ENCODE measurements around the gene MVD.

The MVD gene, protein sequence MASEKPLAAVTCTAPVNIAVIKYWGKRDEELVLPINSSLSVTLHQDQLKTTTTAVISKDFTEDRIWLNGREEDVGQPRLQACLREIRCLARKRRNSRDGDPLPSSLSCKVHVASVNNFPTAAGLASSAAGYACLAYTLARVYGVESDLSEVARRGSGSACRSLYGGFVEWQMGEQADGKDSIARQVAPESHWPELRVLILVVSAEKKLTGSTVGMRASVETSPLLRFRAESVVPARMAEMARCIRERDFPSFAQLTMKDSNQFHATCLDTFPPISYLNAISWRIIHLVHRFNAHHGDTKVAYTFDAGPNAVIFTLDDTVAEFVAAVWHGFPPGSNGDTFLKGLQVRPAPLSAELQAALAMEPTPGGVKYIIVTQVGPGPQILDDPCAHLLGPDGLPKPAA

DNA sequence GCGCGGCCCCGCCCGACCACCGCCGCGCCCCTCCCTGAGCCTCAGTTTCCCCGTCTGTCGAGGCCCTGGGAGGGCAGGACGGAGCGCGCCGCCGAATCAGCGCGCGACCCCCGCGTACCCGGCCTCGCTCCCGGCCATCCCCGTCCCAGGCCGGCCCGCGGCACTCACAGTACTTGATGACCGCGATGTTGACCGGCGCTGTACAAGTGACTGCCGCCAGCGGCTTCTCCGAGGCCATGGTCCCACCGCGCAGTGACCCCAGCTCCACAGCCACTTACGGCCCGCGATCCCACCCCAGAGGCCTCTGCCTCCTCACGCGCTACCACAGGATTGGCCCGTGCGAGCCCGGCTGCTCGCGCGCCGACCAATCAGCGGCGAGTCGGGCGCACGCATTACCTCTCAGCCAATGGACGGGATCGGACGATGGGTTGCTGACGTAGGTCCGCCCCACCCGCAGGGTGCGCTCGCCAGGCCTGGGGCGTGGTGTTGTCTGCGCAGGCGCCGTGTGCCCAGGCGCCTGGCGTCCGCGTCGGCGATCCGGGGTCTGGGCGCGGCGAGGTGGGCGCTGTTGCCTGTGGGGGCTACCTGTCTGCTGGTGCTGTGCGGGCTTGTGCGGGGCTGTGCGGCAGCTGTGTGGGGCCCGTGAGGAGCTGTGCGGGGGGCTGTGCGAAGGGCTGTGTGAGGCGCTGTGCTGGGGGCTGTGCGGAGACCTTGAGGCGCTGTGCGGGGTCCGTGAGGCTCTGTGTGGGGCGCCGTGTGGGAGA is at the start of gene MVD:
Gene MVD (minus strand): TSS at position 249 of the 764 bp plus-strand sequence. CDS start 11 bp downstream, at position 238.
- DNase-seq, result peak; percentile 91

DNA sequence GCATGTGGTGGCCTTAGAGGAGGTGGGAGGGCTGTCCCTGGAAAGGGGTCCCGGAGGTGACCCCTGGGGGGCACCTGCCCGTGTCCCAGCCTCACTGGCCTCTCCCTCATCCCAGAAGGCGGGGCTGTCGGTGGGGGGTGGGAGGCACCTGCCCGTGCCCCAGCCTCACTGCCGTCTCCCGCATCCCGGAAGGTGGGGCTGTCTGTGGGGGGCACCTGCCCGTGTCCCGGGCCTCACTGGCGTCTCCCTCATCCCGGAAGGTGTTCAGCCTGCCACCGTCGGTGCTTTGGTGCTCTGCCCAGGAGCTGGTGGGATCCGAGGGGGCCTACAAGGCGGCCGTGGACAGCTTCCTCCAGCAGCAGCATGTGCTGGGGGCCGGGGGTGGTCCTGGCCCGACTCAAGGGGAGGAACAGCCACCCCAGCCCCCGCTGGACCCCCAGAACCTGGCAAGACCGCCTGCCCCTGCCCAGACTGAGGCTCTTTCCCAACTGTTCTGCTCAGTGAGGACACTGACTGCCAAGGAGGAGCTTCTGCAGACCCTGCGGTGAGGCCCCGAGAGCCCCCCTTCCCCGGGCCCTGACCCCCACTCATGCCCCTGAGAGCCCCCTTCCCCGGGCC is 49.6 kb upstream of the MVD start:
- no peak for DNase-seq

DNA sequence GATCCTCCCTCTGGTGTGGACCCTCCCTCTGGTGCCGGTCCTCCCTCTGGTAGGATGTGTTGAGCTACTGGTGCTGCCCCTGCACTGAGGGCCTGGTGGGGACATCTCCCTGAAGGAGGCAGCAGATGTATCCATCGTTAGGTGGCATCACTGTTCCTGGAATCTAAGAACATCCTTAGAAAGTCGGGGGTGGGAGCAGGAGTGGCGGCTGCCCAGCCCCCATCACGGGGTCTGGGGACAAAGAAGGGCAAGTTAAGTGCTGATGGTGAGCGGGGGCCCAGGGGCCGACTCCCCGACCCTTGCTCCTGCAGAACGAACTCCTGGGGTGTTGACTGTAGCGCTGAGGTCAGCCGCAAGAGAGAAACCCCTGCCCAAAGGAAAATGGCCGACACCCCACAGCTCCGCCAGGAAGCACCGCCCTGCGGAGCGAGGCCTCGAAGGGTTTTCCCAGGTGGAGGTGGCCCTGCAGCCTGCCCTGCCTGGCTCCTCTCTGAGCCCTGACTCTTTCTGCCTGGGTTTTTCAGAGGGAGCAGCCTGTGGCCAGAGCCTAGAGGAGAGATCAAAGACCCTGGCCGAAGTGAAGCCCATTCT is 49.0 kb upstream of the MVD start:
- DNase-seq, result no peak

DNA sequence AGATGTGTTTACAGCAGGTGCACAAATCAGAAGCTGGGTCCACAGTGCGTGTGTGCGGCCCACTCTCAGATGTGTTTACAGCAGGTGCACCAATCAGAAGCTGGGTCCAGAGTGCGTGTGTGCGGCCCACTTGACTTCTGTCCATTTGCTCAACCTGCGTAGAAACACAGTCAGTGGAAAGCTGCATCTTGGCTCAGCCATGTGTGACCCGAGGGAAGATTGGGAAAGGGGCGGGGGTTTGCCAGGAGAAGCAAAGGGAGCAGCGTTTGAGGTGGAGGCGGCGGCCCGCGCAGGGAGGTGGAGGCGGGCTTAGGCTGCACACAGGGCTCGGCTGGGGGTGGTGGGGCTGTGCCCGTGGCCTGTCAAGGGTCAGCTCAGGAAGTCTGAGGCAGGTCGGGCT is 47.7 kb upstream of the MVD start:
- no peak for DNase-seq

DNA sequence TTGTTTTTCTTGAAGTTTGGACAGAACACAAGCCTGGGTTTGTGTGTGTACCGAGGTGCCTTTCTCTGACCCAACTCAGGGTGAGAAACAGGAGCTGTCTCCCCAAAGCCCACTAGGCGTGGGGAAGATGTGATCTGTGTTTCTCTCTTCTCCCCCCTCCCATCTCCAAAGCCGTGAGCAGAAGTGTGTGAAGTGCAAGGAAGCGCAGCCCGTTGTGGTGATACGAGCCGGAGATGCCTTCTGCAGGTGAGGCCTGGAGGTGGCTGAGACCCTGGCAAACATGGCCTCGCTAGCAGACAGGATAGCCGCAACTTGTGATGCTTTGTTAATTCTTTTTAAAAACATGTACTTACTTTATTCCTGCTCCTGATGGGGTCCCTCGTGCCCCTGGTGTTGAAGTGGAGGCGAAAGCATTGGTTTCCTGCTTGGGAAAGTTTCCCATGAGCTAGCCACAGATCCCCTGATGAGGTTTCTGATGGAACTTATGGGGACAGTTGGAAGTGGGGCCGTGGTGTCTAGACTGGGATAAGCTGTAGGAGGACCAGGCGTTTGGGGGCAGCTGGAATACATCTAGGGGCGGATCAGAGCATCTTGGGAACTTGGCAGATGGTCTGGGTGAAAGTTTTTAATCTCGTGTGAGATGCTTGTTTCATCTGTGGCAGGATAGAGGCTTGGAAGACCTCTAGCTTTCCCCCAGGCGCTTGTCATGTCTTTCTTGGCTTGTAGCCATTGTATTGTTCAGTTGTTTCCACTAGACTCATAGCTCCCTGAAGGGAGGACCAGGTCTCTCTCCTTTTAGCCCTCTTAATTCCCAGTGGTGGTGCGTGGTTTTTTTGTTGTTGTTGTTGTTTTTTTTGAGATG is 44.3 kb upstream of the MVD start:
- DNase-seq, result no peak

DNA sequence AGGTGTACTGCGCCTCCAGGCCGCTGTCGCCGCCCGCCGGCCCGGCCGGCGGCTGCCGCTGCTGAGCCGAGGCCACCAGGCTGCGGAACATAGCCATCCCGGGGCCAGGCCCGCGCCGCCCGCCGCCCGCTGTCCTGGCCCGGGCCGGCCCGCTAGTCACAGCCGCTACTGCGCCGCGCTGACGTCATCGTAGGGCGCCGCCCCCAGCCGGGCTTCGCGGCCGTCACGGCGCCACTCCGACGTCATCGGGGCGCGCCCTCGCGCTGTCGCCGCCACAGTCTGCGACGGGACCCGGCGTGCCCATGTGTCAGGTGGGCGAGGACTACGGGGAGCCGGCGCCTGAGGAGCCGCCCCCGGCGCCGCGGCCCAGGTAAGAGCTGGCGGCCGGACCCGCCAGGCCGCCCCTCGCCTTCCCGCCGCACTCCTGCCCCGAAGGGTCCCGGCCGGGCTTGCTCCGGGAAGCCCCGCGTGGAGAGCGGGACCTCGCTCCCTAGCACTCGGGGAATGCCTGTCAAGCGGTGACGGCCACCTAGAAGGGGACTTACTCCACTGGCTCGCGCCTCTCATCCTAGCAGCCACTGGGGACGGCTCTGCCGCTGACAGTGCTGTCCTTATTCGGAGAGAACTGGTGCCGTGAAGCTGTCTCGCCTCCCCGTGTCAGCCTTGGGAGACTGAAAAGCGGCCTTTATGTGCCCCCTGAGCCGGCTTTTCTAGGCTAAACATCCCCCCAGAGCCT is 43.5 kb upstream of the MVD start, which contains the start of the genes CTU2 and RNF166:
Gene CTU2 (plus strand): TSS at position 275 of the 736 bp plus-strand sequence. CDS start 28 bp downstream, at position 303.
Gene RNF166 (minus strand): TSS at position 180 of the 736 bp plus-strand sequence. CDS start 83 bp downstream, at position 97.
- DNase-seq, result peak; percentile 94

DNA sequence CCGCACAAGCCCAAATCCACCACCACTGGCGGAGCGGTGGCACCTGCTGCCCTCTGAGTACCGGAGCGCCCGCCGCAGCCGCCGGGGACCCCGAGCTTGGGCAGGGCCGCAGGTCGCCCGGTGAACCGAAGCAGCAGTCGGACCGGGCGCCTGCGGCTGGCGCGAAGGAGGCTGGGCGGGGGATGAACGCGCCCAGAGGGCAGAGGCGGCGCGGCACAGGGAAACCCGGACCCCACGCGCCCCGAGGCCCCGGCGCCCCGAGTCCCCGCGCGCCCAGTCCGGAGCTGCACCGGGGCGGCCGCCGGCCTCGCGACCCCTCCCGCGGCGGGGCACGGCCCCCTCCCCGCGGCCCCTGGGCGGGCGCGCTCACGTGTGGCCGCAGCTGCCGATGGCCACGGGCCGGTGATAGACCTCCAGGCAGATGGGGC is 42.9 kb upstream of the MVD start:
- DNase-seq, result peak; percentile 22

DNA sequence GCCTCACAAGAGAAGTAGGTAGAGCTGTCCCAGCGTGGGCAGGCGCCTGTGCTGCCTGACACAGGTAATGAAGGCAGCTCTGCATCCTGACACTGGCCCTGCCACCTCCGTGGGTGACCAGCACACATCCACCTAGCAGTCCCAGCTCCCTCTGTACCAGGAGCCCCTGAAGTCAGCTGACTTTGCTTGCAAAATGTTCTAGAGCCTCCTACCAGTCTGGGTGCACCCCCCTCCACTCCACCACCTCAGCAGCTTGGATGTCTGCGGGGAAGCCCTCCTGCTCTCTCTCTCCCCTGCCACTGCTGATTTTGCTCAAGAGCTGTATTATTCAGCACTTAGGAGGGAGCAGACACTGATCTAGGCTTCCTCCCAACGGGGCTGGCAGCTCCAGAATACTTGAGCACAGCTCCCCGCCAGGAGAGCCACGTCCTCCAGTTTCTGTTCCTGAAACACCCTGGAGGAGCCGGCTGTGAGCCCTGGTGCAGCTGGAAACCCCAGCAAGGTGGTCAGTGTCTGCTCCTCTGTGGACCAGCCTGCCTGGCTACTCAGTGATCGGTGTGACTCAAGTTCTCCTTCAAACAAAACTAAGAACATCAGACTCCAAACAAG is 42.3 kb upstream of the MVD start:
- no peak for DNase-seq

DNA sequence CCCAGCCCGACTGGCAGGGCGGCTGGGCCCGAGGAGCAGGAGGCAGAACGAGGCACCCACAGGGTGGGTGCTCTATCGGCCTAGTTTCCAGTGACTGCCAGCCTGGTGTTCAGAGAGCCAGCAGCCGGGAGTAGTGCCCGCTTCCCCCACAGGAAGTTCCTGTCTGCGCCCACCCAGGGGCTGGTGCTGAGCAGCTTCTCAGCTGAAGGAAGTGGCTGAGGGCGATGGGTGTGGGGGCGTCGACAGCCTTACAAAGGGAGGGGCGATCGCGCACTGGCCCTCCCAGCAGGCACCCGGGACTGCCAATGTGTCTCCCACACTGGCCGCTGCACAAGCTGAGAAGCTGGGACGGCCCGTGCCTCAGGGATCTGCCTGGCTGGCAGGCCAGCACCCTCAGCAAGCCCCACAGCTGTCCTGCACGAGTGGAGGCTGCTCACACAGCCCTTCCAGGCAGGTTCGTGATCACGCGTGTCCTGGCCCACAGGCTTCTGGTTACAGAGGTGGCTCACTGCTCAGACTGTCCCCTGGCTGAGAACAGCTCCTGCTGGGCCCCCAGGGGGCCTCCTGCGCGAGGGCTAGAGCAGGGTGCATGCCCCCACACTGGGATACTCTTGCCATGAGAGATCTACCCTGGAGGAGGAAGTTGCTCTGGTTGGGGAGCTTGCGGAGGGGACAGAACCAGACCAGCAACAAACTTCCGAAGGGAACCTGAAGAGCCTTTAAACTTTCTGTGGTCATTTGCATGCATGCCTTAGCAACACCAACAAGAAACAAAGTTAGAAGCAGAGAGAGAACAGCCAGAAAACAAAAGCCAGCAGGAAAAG is 40.8 kb upstream of the MVD start:
- peak; percentile 60 for DNase-seq

DNA sequence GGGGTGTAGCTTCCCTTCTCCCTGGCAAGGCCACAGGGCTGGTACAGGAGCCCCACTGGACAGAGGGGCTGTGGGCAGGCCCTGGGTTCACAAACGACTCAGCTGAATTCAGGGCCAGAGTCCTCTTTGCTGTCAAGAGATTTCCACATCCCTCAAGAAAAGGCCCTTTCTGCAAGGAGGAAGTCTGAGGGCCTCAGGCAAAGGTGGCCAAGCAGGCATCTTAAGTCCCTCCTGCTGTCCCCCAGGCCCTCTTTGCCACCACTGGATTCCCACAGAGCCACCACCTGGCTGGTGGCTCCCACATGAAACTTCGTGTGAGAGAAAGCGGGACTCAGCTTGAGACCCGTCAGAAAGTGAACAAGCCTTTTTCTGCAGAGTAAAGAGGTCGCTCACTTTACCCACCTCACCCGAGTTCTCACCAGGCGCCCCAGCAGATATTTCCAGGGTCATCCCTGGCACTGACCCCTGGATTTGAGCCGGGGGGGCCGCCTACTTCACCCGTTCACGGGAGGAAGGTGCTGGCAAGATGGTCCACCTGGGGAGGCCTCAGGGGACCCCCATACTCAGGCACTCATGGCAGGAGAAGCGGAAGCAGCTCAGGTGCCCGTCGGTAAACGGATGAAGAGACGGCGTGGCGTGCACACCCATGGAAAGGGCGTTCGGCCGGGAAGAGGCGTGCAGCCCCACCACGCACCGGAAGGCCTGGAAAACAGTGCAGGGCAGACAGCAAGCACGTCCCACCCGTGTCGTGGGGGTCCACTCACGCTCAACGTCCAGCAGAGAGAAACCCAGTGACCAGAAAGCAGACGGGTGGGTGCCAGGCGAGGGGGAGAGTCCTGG is 39.7 kb upstream of the MVD start:
- DNase-seq, result no peak

DNA sequence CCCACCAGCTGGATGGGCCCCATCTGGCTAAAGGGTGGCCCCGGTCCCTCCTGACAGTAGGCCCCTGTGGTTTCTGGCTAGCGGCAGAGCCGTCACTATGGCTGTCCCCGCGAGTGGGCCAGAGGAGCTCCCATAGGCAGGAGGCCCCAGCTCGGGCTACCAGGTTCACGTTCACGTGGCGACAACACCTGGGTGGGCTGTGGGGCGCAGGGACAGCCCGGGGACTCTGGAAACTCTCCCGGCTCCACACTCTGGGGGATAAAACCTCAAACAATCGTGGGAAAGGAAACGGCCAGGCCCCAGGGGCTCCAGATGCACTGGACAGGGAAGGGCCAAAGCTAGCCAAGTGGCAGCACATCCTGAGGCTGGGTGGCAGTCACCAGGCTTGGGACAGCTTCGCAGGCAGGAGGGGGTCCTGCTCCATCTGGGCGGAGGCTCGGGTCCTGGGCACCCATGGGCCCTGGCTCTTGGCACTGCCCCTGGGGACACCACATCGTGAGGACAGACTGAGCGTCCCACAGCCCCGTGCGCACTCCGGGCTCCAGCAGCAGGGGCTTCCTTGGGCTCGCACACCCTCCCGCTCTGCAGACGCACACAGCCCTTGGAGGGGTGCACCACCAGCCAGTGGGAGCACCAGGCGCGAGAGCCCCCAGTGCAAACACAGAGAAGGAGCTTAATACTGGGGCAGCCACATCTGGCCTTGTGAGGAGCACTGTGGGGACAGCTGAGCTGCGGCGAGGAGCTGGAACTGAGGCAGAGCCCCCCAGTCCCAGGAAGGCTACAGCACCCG is 38.9 kb upstream of the MVD start:
- DNase-seq, result peak; percentile 28

DNA sequence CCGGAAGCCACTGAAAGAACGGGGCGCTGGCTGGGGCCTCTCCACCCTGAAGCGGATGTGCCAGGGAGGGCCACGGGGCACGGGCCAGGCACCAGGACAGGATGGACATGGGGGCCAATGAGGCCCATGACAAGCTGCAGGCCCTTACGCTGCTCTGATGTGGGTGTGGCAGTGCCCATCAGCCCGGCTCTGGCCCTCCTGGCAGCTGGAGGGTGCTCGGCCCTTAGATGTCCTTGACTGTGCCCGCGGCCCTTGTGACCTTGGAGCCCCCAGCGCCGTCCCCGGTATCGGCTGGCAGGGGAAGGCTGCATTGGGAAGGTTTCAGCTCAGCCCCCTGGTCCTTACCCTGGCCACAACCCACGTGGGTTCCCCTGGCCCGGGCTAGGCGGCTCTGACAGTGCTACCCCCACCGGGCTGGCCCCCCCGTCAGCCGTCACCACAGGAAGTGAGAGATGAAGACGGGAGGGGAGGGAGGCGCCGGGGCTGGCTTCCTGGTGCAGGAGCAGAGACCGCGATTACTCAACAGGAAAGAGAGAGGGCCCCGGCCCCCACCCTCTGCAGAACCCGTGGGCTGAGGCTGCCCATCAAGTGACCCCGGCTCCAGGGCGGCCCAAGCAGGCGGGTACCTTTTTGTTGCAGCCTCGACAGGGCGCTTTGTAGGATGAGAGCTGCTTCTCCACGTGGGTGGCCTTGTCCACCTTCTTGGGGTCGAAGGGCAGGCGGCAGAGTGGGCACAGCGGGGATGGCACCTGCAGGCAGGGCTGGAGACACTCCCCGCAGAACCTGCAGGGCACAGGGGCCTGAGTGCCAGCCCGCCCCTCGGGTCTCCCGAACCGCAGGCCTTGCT is 38.0 kb upstream of the MVD start:
- peak; percentile 90 for DNase-seq

DNA sequence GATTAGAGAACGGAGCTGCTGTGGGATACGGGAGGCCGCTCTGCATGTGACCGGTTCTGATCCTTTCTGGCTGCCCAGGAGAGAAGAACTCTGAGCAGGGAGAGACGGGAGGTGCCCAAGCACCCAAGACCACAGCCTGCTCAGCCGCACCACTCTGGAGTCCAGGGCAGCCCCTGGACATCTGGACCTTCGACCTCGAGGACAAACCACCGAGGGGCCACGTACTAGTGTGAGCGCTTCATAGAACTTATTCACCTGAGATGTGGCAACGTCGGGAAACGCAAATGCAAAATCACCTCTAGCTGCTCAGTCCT is 37.4 kb upstream of the MVD start:
- DNase-seq, result no peak

DNA sequence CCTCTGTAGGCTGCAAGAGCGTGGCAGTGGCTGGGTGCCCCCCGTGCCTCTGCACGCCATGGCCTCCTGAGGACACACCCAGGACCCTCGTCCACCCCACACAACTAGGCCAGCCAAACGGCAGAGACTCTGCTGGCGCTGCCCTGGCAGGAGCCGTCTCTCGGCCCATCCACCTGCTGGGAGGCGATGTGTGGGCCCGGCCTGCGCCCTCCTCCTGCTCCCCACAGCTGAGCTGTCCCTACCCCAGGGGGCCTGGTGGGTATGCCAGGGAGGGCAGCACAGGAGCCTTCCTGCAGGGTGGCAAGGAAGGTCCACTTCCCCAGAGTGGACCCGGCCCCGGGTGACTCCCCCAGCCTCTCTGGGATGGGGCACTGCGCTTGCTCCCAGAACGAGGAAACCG is 36.3 kb upstream of the MVD start:
- no peak for DNase-seq

DNA sequence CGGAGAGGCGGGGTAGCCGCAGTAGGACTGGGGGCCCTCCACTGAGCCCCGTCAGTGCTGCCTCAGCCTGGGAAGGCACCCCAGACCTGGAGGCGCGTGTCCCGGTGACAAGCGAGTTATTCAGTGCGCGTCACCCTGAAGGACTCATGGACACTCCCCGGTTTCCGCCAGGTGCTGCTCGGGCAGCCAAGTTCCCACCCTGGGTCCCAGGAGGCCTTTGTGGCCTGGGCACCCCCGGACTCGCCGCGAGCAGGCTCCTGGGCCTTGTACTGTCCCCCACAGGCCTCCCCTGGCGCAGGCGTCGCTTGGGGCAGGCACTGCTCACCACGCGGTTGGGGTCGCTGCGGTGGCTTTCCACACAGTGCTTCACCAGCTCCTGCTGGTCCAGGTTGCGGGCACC is 35.8 kb upstream of the MVD start:
- no peak for DNase-seq

DNA sequence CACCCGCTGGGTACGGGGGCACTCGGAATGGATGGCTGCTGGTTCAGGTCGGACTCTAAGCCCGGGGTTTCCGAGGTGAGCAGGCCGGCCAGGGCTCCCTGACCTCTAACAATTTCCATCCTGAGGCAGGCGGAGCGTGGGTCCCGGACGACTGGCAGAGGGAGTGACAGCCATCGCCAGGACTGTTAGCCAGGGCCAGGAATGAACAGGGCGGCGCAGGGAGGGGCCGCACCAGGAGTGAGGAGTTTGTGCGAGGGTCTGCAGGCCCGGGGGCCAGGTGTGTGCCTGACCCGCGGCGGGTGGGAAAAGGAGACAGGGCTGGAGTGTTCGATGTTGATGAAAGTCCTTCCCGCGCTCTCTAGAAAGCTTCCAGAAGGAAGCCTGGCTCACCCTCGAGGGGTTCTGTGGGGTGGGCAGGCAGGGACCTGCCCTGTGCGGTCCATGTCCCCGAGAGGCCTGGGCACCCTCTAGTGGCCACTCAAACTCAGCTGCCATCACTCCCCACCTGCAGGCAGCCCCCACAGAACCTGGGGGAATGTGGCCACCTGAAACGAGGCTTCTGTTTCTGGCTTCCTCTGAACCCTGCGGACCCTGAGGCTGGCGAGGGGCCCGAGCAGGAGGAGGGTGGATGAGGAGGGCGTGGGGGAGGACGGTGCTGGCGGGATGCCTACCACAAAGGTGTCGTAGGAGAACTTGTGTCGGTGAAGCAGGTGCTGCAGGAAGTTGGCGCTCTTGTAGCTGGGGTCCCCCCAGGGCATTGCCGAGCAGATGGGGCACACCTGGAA is 35.1 kb upstream of the MVD start:
- DNase-seq, result no peak
